Heart left ventricle (tissue), 13 donors: ENCODE measurements around the gene IQSEC1.

Experiments
- POLR2A ChIP-seq, 2 donors: fragments of 450-650 bp; IDR thresholded peaks; one replicate each; pipeline ENCODE4 v1.6.1; 2017; ENCODE audit warnings: antibody characterized with exemption in 2 of 2, mild to moderate bottlenecking in 2 of 2, moderate library complexity in 2 of 2
- TF ChIP-seq, protein P1 (sequence below), 12 donors: fragments of 200-600 bp; sonication (generic) in 4 of 12; IDR thresholded peaks; one replicate each; pipeline versions ENCODE4 v1.5.0 to v1.8.0; 2018 to 2022; ENCODE audit warnings: antibody characterized with exemption in 12 of 12, mild to moderate bottlenecking in 5 of 12
- donor health status: ischemic (EF 13 %, LVEDD 7.1; RV severe dilation, severe dysfunction).
- donor health status: DM: no; HTN: yes; CAD: no.
- donor health status: DM: no; HTN: no; CAD: no.
- donor health status: ischemic (EF 25% LVEDD 6.9; RV normal size, moderate dysfunction).
- donor health status: ischemic (EF 25% LVEDD 5.7; RV mildly dilated, moderate dysfunction).
- donor health status: ischemic (EF 35%, LVEDD 5.7; RV mildly dilated, moderate dysfunction).
- donor health status: nonischemic (EF 11% LVEDD 7.7; RV severe dilation, severe dysfunction).
- donor health status: DM: yes; HTN: yes; CAD: no.
- donor health status: PGD.
- donor health status: ischemic (EF 29% LVEDD 5.4; RV normal size, mild dysfunction).
- donor health status: nonischemic (EF 23%, LVEDD 6.1; RV moderate dilation, normal function).

DNA sequence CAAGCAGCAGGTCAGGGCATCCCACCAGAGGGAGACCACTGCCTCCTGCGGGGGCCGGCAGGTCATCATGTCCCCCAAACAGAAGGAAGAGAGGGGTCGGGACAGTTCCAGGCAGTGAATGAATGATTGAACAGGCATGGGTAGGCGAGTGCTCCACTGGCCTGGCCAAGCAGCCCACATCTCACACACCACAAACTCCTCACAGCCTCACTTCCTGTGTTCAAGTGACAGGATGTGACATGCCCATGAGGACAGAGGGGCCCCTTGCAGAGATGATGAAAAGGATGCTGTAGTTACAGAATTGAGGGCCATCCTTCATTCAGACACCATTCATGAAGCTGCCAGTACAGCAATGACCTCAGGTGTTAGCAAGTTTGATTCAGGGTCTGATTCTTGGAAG is 3.7 kb downstream of the IQSEC1 start:
- TF ChIP-seq, protein P1, sequence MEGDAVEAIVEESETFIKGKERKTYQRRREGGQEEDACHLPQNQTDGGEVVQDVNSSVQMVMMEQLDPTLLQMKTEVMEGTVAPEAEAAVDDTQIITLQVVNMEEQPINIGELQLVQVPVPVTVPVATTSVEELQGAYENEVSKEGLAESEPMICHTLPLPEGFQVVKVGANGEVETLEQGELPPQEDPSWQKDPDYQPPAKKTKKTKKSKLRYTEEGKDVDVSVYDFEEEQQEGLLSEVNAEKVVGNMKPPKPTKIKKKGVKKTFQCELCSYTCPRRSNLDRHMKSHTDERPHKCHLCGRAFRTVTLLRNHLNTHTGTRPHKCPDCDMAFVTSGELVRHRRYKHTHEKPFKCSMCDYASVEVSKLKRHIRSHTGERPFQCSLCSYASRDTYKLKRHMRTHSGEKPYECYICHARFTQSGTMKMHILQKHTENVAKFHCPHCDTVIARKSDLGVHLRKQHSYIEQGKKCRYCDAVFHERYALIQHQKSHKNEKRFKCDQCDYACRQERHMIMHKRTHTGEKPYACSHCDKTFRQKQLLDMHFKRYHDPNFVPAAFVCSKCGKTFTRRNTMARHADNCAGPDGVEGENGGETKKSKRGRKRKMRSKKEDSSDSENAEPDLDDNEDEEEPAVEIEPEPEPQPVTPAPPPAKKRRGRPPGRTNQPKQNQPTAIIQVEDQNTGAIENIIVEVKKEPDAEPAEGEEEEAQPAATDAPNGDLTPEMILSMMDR (IDR thresholded peaks at IDR 0.05) = no peak
- no peak for TF ChIP-seq POLR2A (IDR thresholded peaks at IDR 0.05)
